Superior temporal gyrus (tissue), 1 donor: ENCODE results near the gene CABP2.

ENCODE experiments used
- DNase-seq: peaks from one replicate; pipeline ENCODE4 v3.0.0-alpha.2; 2016; ENCODE audit errors: extremely low spot score

CABP2 gene

GRCh38 chr11:67507864-67508485, 15.3 kb downstream of the CABP2 start, which contains the start of gene CDK2AP2:
Gene CDK2AP2 (minus strand): TSS chr11:67508162. CDS start chr11:67508082, 80 bp downstream.
- peak; percentile 99 for DNase-seq

- DNase-seq = no peak
Measured at GRCh38 chr11:67507242-67507863, 15.9 kb downstream of the CABP2 start.

- no peak for DNase-seq
Measured at GRCh38 chr11:67506426-67507051, 16.7 kb downstream of the CABP2 start.

- peak; percentile 88 for DNase-seq
Measured at GRCh38 chr11:67505605-67506396, 17.4 kb downstream of the CABP2 start.

- no peak for DNase-seq
Measured at GRCh38 chr11:67504950-67505581, 18.2 kb downstream of the CABP2 start, which contains the start of gene PITPNM1. Gene PITPNM1 (minus strand): TSS chr11:67505363. CDS start chr11:67504180, 1,183 bp downstream.

GRCh38 chr11:67504005-67504949, 19.0 kb downstream of the CABP2 start:
- DNase-seq = no peak

- no peak for DNase-seq
Measured at GRCh38 chr11:67503119-67504004, 19.9 kb downstream of the CABP2 start.

GRCh38 chr11:67502328-67502979, 20.8 kb downstream of the CABP2 start:
- no peak for DNase-seq

GRCh38 chr11:67501854-67502253, 21.4 kb downstream of the CABP2 start:
- no peak for DNase-seq

- DNase-seq = no peak
Measured at GRCh38 chr11:67500831-67501715, 22.2 kb downstream of the CABP2 start.

GRCh38 chr11:67500484-67500821, 22.8 kb downstream of the CABP2 start:
- DNase-seq = no peak

- DNase-seq = no peak
Measured at GRCh38 chr11:67499808-67500483, 23.3 kb downstream of the CABP2 start.

GRCh38 chr11:67498544-67498972, 24.7 kb downstream of the CABP2 start:
- DNase-seq = no peak

GRCh38 chr11:67497656-67498291, 25.5 kb downstream of the CABP2 start:
- DNase-seq = no peak

GRCh38 chr11:67496113-67496512, 27.1 kb downstream of the CABP2 start:
- DNase-seq = no peak

GRCh38 chr11:67495234-67496005, 27.8 kb downstream of the CABP2 start:
- DNase-seq = no peak
